ENCODE measurements around the gene TNIP2. TPM values are rescaled to one million over a fixed set of nuclear protein-coding genes. Genes with fewer than 3 reads are reported as not detected.

TNIP2 gene
- total and polyA plus RNA-seq, 2 donors (not counting 1 experiment from before 2014, with no cell fraction given), result 47.6 to 71.9 TPM

GRCh38 chr4:2790583-2791517 lies 34.7 kb upstream of the TNIP2 start:
- H3K79me2 ChIP-seq (ENCODE audit: control insufficient read depth, insufficient read depth, low read length), result peaks cover 26% of the 10 kb centered on the region

More at GRCh38 chr4:2790583-2791517, 34.7 kb upstream of the TNIP2 start:
- peaks cover 27% of the 10 kb centered on the region for H4K20me1 ChIP-seq (ENCODE audit: control insufficient read depth, insufficient read depth, low read length, poor library complexity, severe bottlenecking)
- WGBS (ENCODE audit: insufficient coverage), result 86% methylated on average over 17 of the region's 19 CpGs
- Mint-ChIP-seq H3K9me3 (ENCODE audit: insufficient read depth) (no peaks in the 10 kb centered on the region), H3K4me3 (peak overlapping the region; percentile 41), H3K27ac (peak overlapping the region; percentile 72), H3K4me1 (peaks cover 87% of the 10 kb centered on the region), H3K27me3 (no peaks in the 10 kb centered on the region)
- H3K27ac ChIP-seq (ENCODE audit: low read length in 2 of 2), result peak overlapping the region; percentile 10 to 46
- DNase-seq (peak; percentile 27), ATAC-seq (ENCODE audit: low read depth) (no peak)
- H3K4me1 ChIP-seq (ENCODE audit: control insufficient read depth in 2 of 2, insufficient read depth in 2 of 2, low read length in 2 of 2), result peaks cover 77 to 90% of the 10 kb centered on the region in 2 donors
- H2AFZ ChIP-seq (ENCODE audit: insufficient read depth, low read depth, low read length, poor library complexity, severe bottlenecking), result no peak overlapping the region
- no peak overlapping the region for H3K4me2 ChIP-seq (replicated peaks; ENCODE audit: low read depth, low read length, poor library complexity, severe bottlenecking)
- no peaks in the 10 kb centered on the region for H3K27me3 ChIP-seq (replicated peaks in 1 of 4; ENCODE audit: control extremely low read depth in 1 of 4, control insufficient read depth in 3 of 4, insufficient read depth in 4 of 4, low read length in 3 of 4)
- no peak overlapping the region for H3K4me3 ChIP-seq (ENCODE audit: control extremely low read depth in 1 of 5, extremely low read depth in 1 of 5, insufficient read depth in 1 of 5, low read depth in 2 of 5, low read length in 4 of 5)
- intact Hi-C loops (cut with micrococcal nuclease), result no loop called here
- H3K36me3 ChIP-seq (replicated peaks in 1 of 2; ENCODE audit: control extremely low read depth in 1 of 2, control insufficient read depth in 1 of 2, extremely low read depth in 1 of 2, insufficient read depth in 2 of 2, low read length in 1 of 2), result peaks cover 0 to 5% of the 10 kb centered on the region in 2 experiments
- ChIA-PET POLR2A (interaction anchor here (0.6 to 1.6 kb wide), 3 partner anchors 14 to 62 kb away, joined by 4 to 13 read pairs (median 4); no protein-coding TSS in a partner anchor), CTCF (interaction anchor here (0.6 kb wide), 1 partner anchor 27 kb away, joined by 3 read pairs; no protein-coding TSS in a partner anchor)
- TF ChIP-seq CTCF (IDR thresholded peaks at IDR 0.05) (no peak), EZH2 (IDR thresholded peaks at IDR 0.05; ENCODE audit: borderline replicate concordance, insufficient read depth, low read depth, low read length, poor library complexity, severe bottlenecking) (no peak)
- H3K9me3 ChIP-seq (ENCODE audit: control extremely low read depth in 1 of 3, control insufficient read depth in 2 of 3, insufficient read depth in 1 of 3, low read length in 2 of 3), result peaks cover 0 to 5% (median 0%) of the 10 kb centered on the region in 3 donors
- H3K9ac ChIP-seq (ENCODE audit: low read length), result no peak overlapping the region
